Gastrocnemius medialis (tissue), 4 donors: ENCODE measurements around the gene CIB4. TPM values are rescaled to one million over a fixed set of nuclear protein-coding genes. Genes with fewer than 3 reads are reported as not detected.
"Not testable (repeated sequence)": the region's sequence is repeated elsewhere in the genome, so short reads cannot be mapped to it uniquely, and the experiment has no call there.

Experiments
- ATAC-seq, 2 donors: fragments of 150-250 bp; one replicate each; pipeline ENCODE4 v1.9.1; 2016
- DNase-seq, 2 donors: peaks; one replicate each; pipeline ENCODE4 v3.0.0-alpha.2; 2019
- H3K27ac ChIP-seq, 4 donors: fragments of 200-600 bp; sonication (generic); 1 replicate in 1 of 4; 2 replicates in 3 of 4; pipeline ENCODE4 v1.5.1; 2016 to 2018; ENCODE audit warnings: mild to moderate bottlenecking in 2 of 4, moderate library complexity in 1 of 4
- H3K27me3 ChIP-seq, 3 donors: fragments of 200-600 bp; sonication (generic) in 2 of 3; 1 replicate in 1 of 3; 2 replicates in 2 of 3; pipeline versions ENCODE4 v1.5.1 to v1.6.0; 2016 to 2019; ENCODE audit warnings: mild to moderate bottlenecking in 1 of 3, moderate library complexity in 1 of 3
- H3K36me3 ChIP-seq, 2 donors: fragments of 200-600 bp; sonication (generic) in 1 of 2; one replicate each; pipeline ENCODE4 v1.5.1; 2017 to 2018
- H3K4me1 ChIP-seq, 2 donors: fragments of 200-600 bp; sonication (generic) in 1 of 2; one replicate each; pipeline ENCODE4 v1.5.1; 2016 to 2017; ENCODE audit warnings: mild to moderate bottlenecking in 2 of 2
- H3K4me3 ChIP-seq, 4 donors: fragments of 200-600 bp; sonication (generic) in 3 of 4; 1 replicate in 1 of 4; 2 replicates in 3 of 4; pipeline ENCODE4 v1.5.1; 2016 to 2019; ENCODE audit warnings: mild to moderate bottlenecking in 2 of 4
- H3K9me3 ChIP-seq, 3 donors: fragments of 200-600 bp; sonication (generic) in 2 of 3; 1 replicate in 1 of 3; 2 replicates in 2 of 3; pipeline ENCODE4 v1.5.1; 2016 to 2019
- CTCF ChIP-seq, 5 experiments: fragments of 450-650 bp in 3 of 5; fragments of 200-600 bp in 2 of 5; sonication (generic) in 2 of 5; IDR thresholded peaks in 4 of 5; conservative IDR thresholded peaks in 1 of 5; 1 replicate in 4 of 5; 2 replicates in 1 of 5; pipeline ENCODE4 v1.5.1; 2016 to 2019; ENCODE audit warnings: antibody characterized with exemption in 5 of 5, mild to moderate bottlenecking in 3 of 5, moderate library complexity in 3 of 5
- POLR2A ChIP-seq, 2 donors: fragments of 450-650 bp; IDR thresholded peaks; one replicate each; pipeline ENCODE4 v1.6.1; 2017; ENCODE audit warnings: antibody characterized with exemption in 2 of 2, mild to moderate bottlenecking in 2 of 2, moderate library complexity in 2 of 2
- in situ Hi-C, 4 donors: fragments of 200-750 bp; cut with MboI; loops; one replicate each; pipeline versions ENCODE4 v1.15.0 to v1.8.0; 2017; ENCODE audit warnings: low sequenced_read_pairs in 4 of 4
- intact Hi-C: fragments of 100-400 bp; cut with DNase I; formaldehyde crosslinking; loops from one replicate; pipeline ENCODE4 v1.15.1; 2023; ENCODE audit warnings: low total_unique reads
- total RNA-seq, 4 donors: library from RNA; depleted of rRNA; stranded (reverse); fragments of >200 nt; gene quantifications; one replicate each; pipeline versions ENCODE4 v1.1.0 to v1.2.3, GENCODE V29; 2016

The CIB4 gene
- total RNA-seq, 4 donors from 2014 or later = not detected

GRCh38 chr2:26569216-26570082, 71.7 kb downstream of the CIB4 start:
- no peaks in the 10 kb centered on the region for H3K4me1 ChIP-seq
- H3K27ac ChIP-seq = no peak overlapping the region
- H3K27me3 ChIP-seq = peaks cover 6 to 19% (median 15%) of the 10 kb centered on the region in 3 donors
- intact Hi-C loops = no loop called here
- TF ChIP-seq POLR2A (IDR thresholded peaks at IDR 0.05) (no peak), CTCF (IDR thresholded peaks at IDR 0.05 in 4 of 5, conservative IDR thresholded peaks at IDR 0.05 in 1 of 5) (no peak)
- no peaks in the 10 kb centered on the region for H3K36me3 ChIP-seq
- in situ Hi-C loops = no loop called here
- H3K4me3 ChIP-seq = no peak overlapping the region
- no peak for DNase-seq
- no peak for ATAC-seq
- H3K9me3 ChIP-seq = no peaks in the 10 kb centered on the region

GRCh38 chr2:26568076-26568890, 72.9 kb downstream of the CIB4 start:
- H3K27ac ChIP-seq = no peak overlapping the region
- no peaks in the 10 kb centered on the region for H3K36me3 ChIP-seq
- intact Hi-C loops = no loop called here
- peaks cover 2 to 3% of the 10 kb centered on the region in 2 donors for H3K4me1 ChIP-seq
- TF ChIP-seq CTCF (IDR thresholded peaks at IDR 0.05 in 4 of 5, conservative IDR thresholded peaks at IDR 0.05 in 1 of 5) (no peak), POLR2A (IDR thresholded peaks at IDR 0.05) (no peak)
- H3K27me3 ChIP-seq = peaks cover 16 to 28% (median 19%) of the 10 kb centered on the region in 3 donors
- ATAC-seq = no peak
- H3K9me3 ChIP-seq = no peaks in the 10 kb centered on the region
- no peak overlapping the region for H3K4me3 ChIP-seq
- no peak for DNase-seq
- in situ Hi-C loops = no loop called here

- intact Hi-C loops (no loop called here), in situ Hi-C loops (no loop called here)
- ATAC-seq = no peak
- Histone ChIP-seq H3K27me3 (peaks cover 16 to 28% (median 19%) of the 10 kb centered on the region in 3 donors), H3K36me3 (no peaks in the 10 kb centered on the region), H3K4me1 (peaks cover 8 to 11% of the 10 kb centered on the region in 2 donors), H3K27ac (no peak overlapping the region), H3K9me3 (no peaks in the 10 kb centered on the region), H3K4me3 (no peak overlapping the region)
- TF ChIP-seq CTCF (IDR thresholded peaks at IDR 0.05 in 4 of 5, conservative IDR thresholded peaks at IDR 0.05 in 1 of 5) (no peak), POLR2A (IDR thresholded peaks at IDR 0.05) (no peak)
- no peak for DNase-seq
Measured at GRCh38 chr2:26567534-26567933, 73.6 kb downstream of the CIB4 start.

GRCh38 chr2:26566731-26567130, 74.4 kb downstream of the CIB4 start:
- H3K4me3 ChIP-seq, ATAC-seq, H3K36me3 ChIP-seq, in situ Hi-C loops, DNase-seq, H3K9me3 ChIP-seq, intact Hi-C loops, H3K27ac ChIP-seq: not testable (repeated sequence)
- H3K4me1 ChIP-seq = peaks cover 11 to 12% of the 10 kb centered on the region in 2 donors
- peaks cover 16 to 28% (median 19%) of the 10 kb centered on the region in 3 donors for H3K27me3 ChIP-seq

DNA sequence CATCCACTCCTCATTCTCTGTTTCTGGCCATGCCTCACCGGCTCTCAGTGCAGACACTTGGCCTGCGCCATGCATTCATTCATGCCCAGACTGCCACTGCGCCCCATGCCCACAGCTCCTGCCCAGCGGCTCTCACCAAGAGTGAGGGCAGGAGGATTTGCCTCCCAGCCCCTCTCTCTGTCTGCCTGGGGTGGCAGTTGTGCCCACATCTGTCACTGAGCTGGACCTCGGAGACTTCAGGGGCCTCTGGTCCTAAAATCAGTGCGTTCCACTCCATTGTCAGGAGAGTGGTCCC, 75.1 kb downstream of the CIB4 start:
- no peak for ATAC-seq
- Histone ChIP-seq H3K4me1 (peaks cover 11 to 12% of the 10 kb centered on the region in 2 donors), H3K4me3 (no peak overlapping the region), H3K9me3 (no peaks in the 10 kb centered on the region), H3K27ac (no peak overlapping the region), H3K36me3 (no peaks in the 10 kb centered on the region), H3K27me3 (peaks cover 16 to 28% (median 19%) of the 10 kb centered on the region in 3 donors)
- intact Hi-C loops (no loop called here), in situ Hi-C loops (no loop called here)
- no peak for TF ChIP-seq CTCF (IDR thresholded peaks at IDR 0.05 in 4 of 5, conservative IDR thresholded peaks at IDR 0.05 in 1 of 5)
- TF ChIP-seq POLR2A (IDR thresholded peaks at IDR 0.05) = no peak
- no peak for DNase-seq
